Epithelial cell of proximal tubule (primary cell): ENCODE data around the gene LRBA. TPM values are rescaled to one million over a fixed set of nuclear protein-coding genes. Genes with fewer than 3 reads are reported as not detected.
"Not testable (repeated sequence)": the region's sequence is repeated elsewhere in the genome, so short reads cannot be mapped to it uniquely, and the experiment has no call there.

Source experiments
- DNase-seq: peaks from one replicate; pipeline ENCODE4 v3.0.0-alpha.2; 2011; ENCODE audit warnings: low read depth
- H3K4me3 ChIP-seq: 2 replicates; pipeline ENCODE4 v1.5.1; 2011; ENCODE audit warnings: low read depth, mild to moderate bottlenecking, low read length
- CTCF ChIP-seq: conservative IDR thresholded peaks from 2 replicates; pipeline ENCODE4 v1.5.1; 2012; ENCODE audit warnings: low read depth, mild to moderate bottlenecking, low read length
- total RNA-seq: library from RNA; depleted of rRNA; stranded (reverse); fragments of >200 nt; gene quantifications from 2 replicates; pipeline ENCODE4 v1.2.3, GENCODE V29; 2015

Gene LRBA
- total RNA-seq, 1 donor from 2014 or later: 58.9 TPM

- H3K4me3 ChIP-seq: no peak overlapping the region
- DNase-seq: no peak
- TF ChIP-seq CTCF: no peak
Measured at GRCh38 chr4:151000747-151001429, 14.2 kb downstream of the LRBA start.

DNA sequence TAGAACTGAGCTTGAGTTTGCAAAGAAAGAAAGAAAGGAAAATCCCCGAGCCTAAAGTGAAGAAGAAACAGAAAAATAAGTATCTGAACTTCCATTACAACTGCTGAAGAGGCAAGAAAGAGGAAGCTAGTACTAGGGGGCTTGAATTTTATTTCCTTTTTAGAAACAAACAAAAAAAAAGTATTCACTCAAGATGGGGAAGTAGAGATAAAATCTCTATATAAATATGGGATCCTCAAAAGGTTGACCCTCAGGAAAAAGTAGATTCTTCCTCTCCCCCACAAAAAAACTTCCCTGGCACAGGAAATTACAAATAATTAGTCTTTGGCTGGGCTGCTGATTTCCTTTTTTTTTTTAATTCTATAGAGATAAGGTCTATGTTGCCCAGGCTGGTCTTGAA lies 16.0 kb downstream of the LRBA start:
- TF ChIP-seq CTCF: no peak

GRCh38 chr4:150997141-150997540 lies 17.9 kb downstream of the LRBA start:
- H3K4me3 ChIP-seq: no peak overlapping the region
- DNase-seq: no peak
- no peak for TF ChIP-seq CTCF

More for the DNA sequence above, 16.0 kb downstream of the LRBA start:
- no peak overlapping the region for H3K4me3 ChIP-seq
- DNase-seq: no peak

GRCh38 chr4:150994721-150995120 lies 20.4 kb downstream of the LRBA start:
- no peak for TF ChIP-seq CTCF
- DNase-seq: no peak
- no peak overlapping the region for H3K4me3 ChIP-seq

DNA sequence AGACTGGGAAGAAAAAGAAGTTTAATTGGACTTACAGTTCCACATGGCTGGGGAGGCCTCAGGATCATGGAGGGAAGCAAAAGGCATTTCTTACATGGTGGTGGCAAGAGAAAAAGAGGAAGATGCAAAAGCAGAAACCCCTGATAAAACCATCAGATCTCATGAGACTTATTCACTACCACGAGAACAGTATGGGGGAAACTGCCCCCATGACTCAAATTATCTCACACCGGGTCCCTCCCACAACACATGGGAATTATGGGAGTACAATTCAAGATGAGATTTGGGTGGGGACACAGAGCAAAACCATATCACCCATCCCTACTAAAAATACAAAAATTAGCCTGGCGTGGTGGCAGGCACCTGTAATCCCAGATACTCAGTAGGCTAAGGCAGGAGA lies 21.5 kb downstream of the LRBA start:
- not testable (repeated sequence) for DNase-seq, H3K4me3 ChIP-seq

DNA sequence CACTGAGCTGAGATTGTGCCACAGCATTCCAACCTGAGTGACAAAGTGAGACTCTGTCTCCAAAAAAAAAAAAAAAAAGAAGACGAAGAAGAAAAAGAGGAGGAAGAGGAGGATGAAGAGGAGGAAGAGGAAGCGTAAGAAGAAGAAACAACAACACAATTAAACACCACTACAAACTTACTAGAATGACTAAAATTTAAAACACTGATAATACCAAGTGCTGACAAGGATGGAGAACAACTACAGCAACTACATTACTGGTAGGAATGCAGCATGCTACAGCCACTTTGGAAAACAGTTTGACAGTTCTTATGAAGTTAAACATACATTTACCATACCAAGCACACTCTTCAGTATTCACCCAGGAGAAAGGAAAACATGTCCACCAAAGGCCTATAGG lies 24.1 kb downstream of the LRBA start:
- TF ChIP-seq CTCF: no peak
- H3K4me3 ChIP-seq: no peak overlapping the region
- DNase-seq: no peak

GRCh38 chr4:150990250-150990649 lies 24.8 kb downstream of the LRBA start:
- no peak for TF ChIP-seq CTCF
- no peak overlapping the region for H3K4me3 ChIP-seq
- DNase-seq: no peak
